Activated naive CD8-positive, alpha-beta T cell treated with anti-CD3 and anti-CD28 coated beads for 36 hours (primary cell): ENCODE measurements around the gene AIM2. TPM values are rescaled to one million over a fixed set of nuclear protein-coding genes. Genes with fewer than 3 reads are reported as not detected.
A peak's percentile ranks its signal among the peaks of the same experiment; 100 is the strongest.
"Not testable (repeated sequence)": the region's sequence is repeated elsewhere in the genome, so short reads cannot be mapped to it uniquely, and the experiment has no call there.

Experiments used
- DNase-seq: peaks from one replicate; pipeline ENCODE4 v3.0.0; 2021
- H3K27ac Mint-ChIP-seq: one replicate; pipeline ENCODE4 v1.8.0; 2022; ENCODE audit warnings: mild to moderate bottlenecking, moderate library complexity, mixed read lengths
- H3K27me3 Mint-ChIP-seq: one replicate; pipeline ENCODE4 v1.8.0; 2022; ENCODE audit warnings: mild to moderate bottlenecking, mixed read lengths
- H3K36me3 Mint-ChIP-seq: one replicate; pipeline ENCODE4 v1.8.0; 2021; ENCODE audit warnings: mild to moderate bottlenecking, mixed read lengths
- H3K4me1 Mint-ChIP-seq: one replicate; pipeline ENCODE4 v1.8.0; 2021; ENCODE audit warnings: mixed read lengths
- H3K4me3 Mint-ChIP-seq: one replicate; pipeline ENCODE4 v1.8.0; 2022; ENCODE audit warnings: mild to moderate bottlenecking, moderate library complexity, mixed read lengths
- H3K9me3 Mint-ChIP-seq: one replicate; pipeline ENCODE4 v1.8.0; 2022; ENCODE audit warnings: mixed read lengths
- total RNA-seq, 2 experiments: library from RNA; stranded (reverse); gene quantifications; one replicate each; pipeline ENCODE4 v1.2.3, GENCODE V29; 2021

Gene AIM2
- total RNA-seq, 2 experiments from 2014 or later = 1.8 TPM

GRCh38 chr1:159058751-159059150 is 17.8 kb downstream of the AIM2 start:
- H3K27me3 Mint-ChIP-seq = no peaks in the 10 kb centered on the region
- H3K4me3 Mint-ChIP-seq = no peak overlapping the region
- H3K9me3 Mint-ChIP-seq = no peaks in the 10 kb centered on the region
- H3K27ac Mint-ChIP-seq = no peak overlapping the region
- DNase-seq = no peak
- peaks cover 3% of the 10 kb centered on the region for H3K4me1 Mint-ChIP-seq
- H3K36me3 Mint-ChIP-seq = peaks cover 28% of the 10 kb centered on the region

GRCh38 chr1:159056069-159056698 is 20.4 kb downstream of the AIM2 start:
- H3K27me3 Mint-ChIP-seq = no peaks in the 10 kb centered on the region
- no peaks in the 10 kb centered on the region for H3K9me3 Mint-ChIP-seq
- H3K4me1 Mint-ChIP-seq = peaks cover 9% of the 10 kb centered on the region
- DNase-seq = no peak
- peak overlapping the region; percentile 2 for H3K27ac Mint-ChIP-seq
- H3K36me3 Mint-ChIP-seq = peaks cover 52% of the 10 kb centered on the region
- no peak overlapping the region for H3K4me3 Mint-ChIP-seq

- Mint-ChIP-seq H3K27me3 (no peaks in the 10 kb centered on the region), H3K9me3 (no peaks in the 10 kb centered on the region), H3K4me1 (peaks cover 17% of the 10 kb centered on the region), H3K27ac (peak overlapping the region; percentile 35), H3K4me3 (no peak overlapping the region), H3K36me3 (peaks cover 61% of the 10 kb centered on the region)
- no peak for DNase-seq
Observed at GRCh38 chr1:159055181-159055641, 21.4 kb downstream of the AIM2 start.

GRCh38 chr1:159054427-159054826 is 22.1 kb downstream of the AIM2 start:
- no peaks in the 10 kb centered on the region for H3K27me3 Mint-ChIP-seq
- no peak overlapping the region for H3K4me3 Mint-ChIP-seq
- H3K4me1 Mint-ChIP-seq = peaks cover 17% of the 10 kb centered on the region
- peaks cover 65% of the 10 kb centered on the region for H3K36me3 Mint-ChIP-seq
- peak overlapping the region; percentile 9 for H3K27ac Mint-ChIP-seq
- DNase-seq = no peak
- no peaks in the 10 kb centered on the region for H3K9me3 Mint-ChIP-seq

GRCh38 chr1:159051436-159051835 is 25.1 kb downstream of the AIM2 start:
- no peaks in the 10 kb centered on the region for H3K27me3 Mint-ChIP-seq
- H3K9me3 Mint-ChIP-seq = no peaks in the 10 kb centered on the region
- no peak overlapping the region for H3K4me3 Mint-ChIP-seq
- H3K4me1 Mint-ChIP-seq = peaks cover 26% of the 10 kb centered on the region
- no peak for DNase-seq
- H3K27ac Mint-ChIP-seq = no peak overlapping the region
- peaks cover 77% of the 10 kb centered on the region for H3K36me3 Mint-ChIP-seq

GRCh38 chr1:159046486-159046885 is 30.1 kb downstream of the AIM2 start:
- Mint-ChIP-seq H3K36me3 (peaks cover 56% of the 10 kb centered on the region), H3K27ac (peak overlapping the region; percentile 76), H3K4me1 (peaks cover 32% of the 10 kb centered on the region), H3K4me3 (peak overlapping the region; percentile 44)
- not testable (repeated sequence) for DNase-seq, H3K9me3 Mint-ChIP-seq, H3K27me3 Mint-ChIP-seq

- Mint-ChIP-seq H3K27me3 (no peaks in the 10 kb centered on the region), H3K27ac (no peak overlapping the region), H3K4me3 (no peak overlapping the region), H3K36me3 (peaks cover 51% of the 10 kb centered on the region), H3K4me1 (peaks cover 25% of the 10 kb centered on the region), H3K9me3 (no peaks in the 10 kb centered on the region)
- no peak for DNase-seq
Observed at GRCh38 chr1:159040893-159041724, 35.5 kb downstream of the AIM2 start.

GRCh38 chr1:159040206-159040605 is 36.4 kb downstream of the AIM2 start:
- no peak overlapping the region for H3K4me3 Mint-ChIP-seq
- H3K9me3 Mint-ChIP-seq = no peaks in the 10 kb centered on the region
- H3K27ac Mint-ChIP-seq = no peak overlapping the region
- DNase-seq = no peak
- no peaks in the 10 kb centered on the region for H3K27me3 Mint-ChIP-seq
- peaks cover 56% of the 10 kb centered on the region for H3K36me3 Mint-ChIP-seq
- peaks cover 19% of the 10 kb centered on the region for H3K4me1 Mint-ChIP-seq

GRCh38 chr1:159030877-159031447 is 45.6 kb downstream of the AIM2 start:
- Mint-ChIP-seq H3K4me3 (no peak overlapping the region), H3K9me3 (peaks cover 4% of the 10 kb centered on the region), H3K4me1 (peaks cover 41% of the 10 kb centered on the region), H3K36me3 (peaks cover 76% of the 10 kb centered on the region), H3K27me3 (no peaks in the 10 kb centered on the region), H3K27ac (no peak overlapping the region)
- DNase-seq = no peak

GRCh38 chr1:159030311-159030710 is 46.3 kb downstream of the AIM2 start:
- H3K27me3 Mint-ChIP-seq = no peaks in the 10 kb centered on the region
- peaks cover 4% of the 10 kb centered on the region for H3K9me3 Mint-ChIP-seq
- peaks cover 77% of the 10 kb centered on the region for H3K36me3 Mint-ChIP-seq
- no peak overlapping the region for H3K27ac Mint-ChIP-seq
- H3K4me3 Mint-ChIP-seq = no peak overlapping the region
- DNase-seq = no peak
- peaks cover 47% of the 10 kb centered on the region for H3K4me1 Mint-ChIP-seq

GRCh38 chr1:159026841-159027240 is 49.7 kb downstream of the AIM2 start:
- not testable (repeated sequence) for H3K27ac Mint-ChIP-seq, DNase-seq, H3K4me3 Mint-ChIP-seq, H3K9me3 Mint-ChIP-seq, H3K27me3 Mint-ChIP-seq
- Mint-ChIP-seq H3K36me3 (peaks cover 81% of the 10 kb centered on the region), H3K4me1 (peaks cover 57% of the 10 kb centered on the region)

- Mint-ChIP-seq H3K27ac (no peak overlapping the region), H3K9me3 (peaks cover 4% of the 10 kb centered on the region), H3K4me1 (peaks cover 57% of the 10 kb centered on the region), H3K36me3 (peaks cover 85% of the 10 kb centered on the region), H3K27me3 (no peaks in the 10 kb centered on the region), H3K4me3 (no peak overlapping the region)
- DNase-seq = no peak
Observed at GRCh38 chr1:159025043-159025442, 51.5 kb downstream of the AIM2 start.

- H3K36me3 Mint-ChIP-seq = peaks cover 82% of the 10 kb centered on the region
- H3K4me1 Mint-ChIP-seq = peaks cover 59% of the 10 kb centered on the region
- no peak overlapping the region for H3K4me3 Mint-ChIP-seq
- no peaks in the 10 kb centered on the region for H3K27me3 Mint-ChIP-seq
- DNase-seq = no peak
- H3K27ac Mint-ChIP-seq = no peak overlapping the region
- H3K9me3 Mint-ChIP-seq = peaks cover 4% of the 10 kb centered on the region
Observed at GRCh38 chr1:159023723-159024122, 52.8 kb downstream of the AIM2 start.

- H3K4me3 Mint-ChIP-seq = peak overlapping the region; percentile 92
- no peaks in the 10 kb centered on the region for H3K9me3 Mint-ChIP-seq
- H3K27me3 Mint-ChIP-seq = no peaks in the 10 kb centered on the region
- H3K27ac Mint-ChIP-seq = peak overlapping the region; percentile 99
- H3K4me1 Mint-ChIP-seq = peaks cover 59% of the 10 kb centered on the region
- peaks cover 87% of the 10 kb centered on the region for H3K36me3 Mint-ChIP-seq
- DNase-seq = peak; percentile 63
Observed at GRCh38 chr1:159015440-159015909, 61.1 kb downstream of the AIM2 start.

GRCh38 chr1:159014851-159015250 is 61.7 kb downstream of the AIM2 start:
- H3K9me3 Mint-ChIP-seq = no peaks in the 10 kb centered on the region
- peak overlapping the region; percentile 99 for H3K27ac Mint-ChIP-seq
- H3K4me1 Mint-ChIP-seq = peaks cover 55% of the 10 kb centered on the region
- H3K4me3 Mint-ChIP-seq = peak overlapping the region; percentile 92
- H3K36me3 Mint-ChIP-seq = peaks cover 88% of the 10 kb centered on the region
- H3K27me3 Mint-ChIP-seq = no peaks in the 10 kb centered on the region
- DNase-seq = no peak
